ENCODE results near the gene C4A.
"Not testable (repeated sequence)": the region's sequence is repeated elsewhere in the genome, so short reads cannot be mapped to it uniquely, and the experiment has no call there.

- not testable (repeated sequence) for TF ChIP-seq POLR2AphosphoS5 (IDR thresholded peaks at IDR 0.05)
- TF ChIP-seq, protein P1, sequence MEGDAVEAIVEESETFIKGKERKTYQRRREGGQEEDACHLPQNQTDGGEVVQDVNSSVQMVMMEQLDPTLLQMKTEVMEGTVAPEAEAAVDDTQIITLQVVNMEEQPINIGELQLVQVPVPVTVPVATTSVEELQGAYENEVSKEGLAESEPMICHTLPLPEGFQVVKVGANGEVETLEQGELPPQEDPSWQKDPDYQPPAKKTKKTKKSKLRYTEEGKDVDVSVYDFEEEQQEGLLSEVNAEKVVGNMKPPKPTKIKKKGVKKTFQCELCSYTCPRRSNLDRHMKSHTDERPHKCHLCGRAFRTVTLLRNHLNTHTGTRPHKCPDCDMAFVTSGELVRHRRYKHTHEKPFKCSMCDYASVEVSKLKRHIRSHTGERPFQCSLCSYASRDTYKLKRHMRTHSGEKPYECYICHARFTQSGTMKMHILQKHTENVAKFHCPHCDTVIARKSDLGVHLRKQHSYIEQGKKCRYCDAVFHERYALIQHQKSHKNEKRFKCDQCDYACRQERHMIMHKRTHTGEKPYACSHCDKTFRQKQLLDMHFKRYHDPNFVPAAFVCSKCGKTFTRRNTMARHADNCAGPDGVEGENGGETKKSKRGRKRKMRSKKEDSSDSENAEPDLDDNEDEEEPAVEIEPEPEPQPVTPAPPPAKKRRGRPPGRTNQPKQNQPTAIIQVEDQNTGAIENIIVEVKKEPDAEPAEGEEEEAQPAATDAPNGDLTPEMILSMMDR (IDR thresholded peaks at IDR 0.05) = not testable (repeated sequence)
These were observed 31.9 kb downstream of the C4A start for GRCh38 chr6:32013738-32014137.

Measured in esophagus muscularis mucosa (tissue), 3 donors.